ENCODE data around the gene AFF3. TPM values are rescaled to one million over a fixed set of nuclear protein-coding genes. Genes with fewer than 3 reads are reported as not detected.
"Not testable (repeated sequence)": the region's sequence is repeated elsewhere in the genome, so short reads cannot be mapped to it uniquely, and the experiment has no call there.

AFF3 gene
- polyA plus RNA-seq, 1 donor (not counting 4 experiments of a cell fraction or from before 2014, with no cell fraction given): not detected

DNA sequence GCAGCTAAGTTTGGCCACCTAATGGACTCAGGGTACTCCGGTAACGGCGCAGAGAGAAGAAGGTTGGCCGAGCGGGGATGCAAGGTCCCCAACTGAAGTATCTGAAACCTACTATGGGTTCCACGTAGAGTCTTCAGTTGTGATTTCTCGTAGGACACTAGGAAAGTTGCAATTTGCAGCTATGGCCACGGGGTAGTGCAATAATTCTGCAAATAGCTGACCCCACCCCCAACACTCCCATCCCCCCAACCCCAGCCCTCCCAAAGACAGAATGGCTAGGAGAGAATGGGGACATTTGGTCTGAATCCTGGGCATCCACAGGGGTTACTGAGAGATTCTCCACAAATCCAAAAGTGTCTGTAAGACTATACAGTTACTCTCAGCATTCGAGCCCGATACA lies 46.5 kb downstream of the AFF3 start:
- H3K4me1 ChIP-seq (ENCODE audit: control insufficient read depth, extremely low read depth, insufficient read depth, low read length); H3K36me3 ChIP-seq (ENCODE audit: control insufficient read depth in 2 of 2, extremely low read depth in 1 of 2, insufficient read depth in 2 of 2, low read length in 2 of 2); DNase-seq (ENCODE audit: low read depth, low spot score); H3K27ac ChIP-seq (ENCODE audit: control insufficient read depth, insufficient read depth, low read length); H3K9me3 ChIP-seq (ENCODE audit: control insufficient read depth, low read depth, low read length); H3K4me2 ChIP-seq (ENCODE audit: control insufficient read depth, extremely low read depth, insufficient read depth, low read depth, low read length); H3K9ac ChIP-seq (ENCODE audit: control insufficient read depth, extremely low read depth, insufficient read depth, low read length); H4K20me1 ChIP-seq (ENCODE audit: control insufficient read depth, extremely low read depth, insufficient read depth, low read length); FAIRE-seq; dilution Hi-C loops (cut with MboI; ENCODE audit: extremely low pct_ligation_motif_present, low sequenced_read_pairs); H3K79me2 ChIP-seq (ENCODE audit: control insufficient read depth, insufficient read depth, low read length); H3K9me1 ChIP-seq (ENCODE audit: control insufficient read depth, extremely low read depth, insufficient read depth, low read length); H3K4me3 ChIP-seq (ENCODE audit: control insufficient read depth in 2 of 3, extremely low read depth in 1 of 3, insufficient read depth in 2 of 3, low read depth in 1 of 3, low read length in 3 of 3); H2AFZ ChIP-seq (ENCODE audit: control insufficient read depth, low read length); H3K27me3 ChIP-seq (ENCODE audit: control insufficient read depth, extremely low read depth, insufficient read depth, low read length): not testable (repeated sequence)

- dilution Hi-C loops (cut with MboI; ENCODE audit: extremely low pct_ligation_motif_present, low sequenced_read_pairs); H3K79me2 ChIP-seq (ENCODE audit: control insufficient read depth, insufficient read depth, low read length); H3K4me3 ChIP-seq (ENCODE audit: control insufficient read depth in 2 of 3, extremely low read depth in 1 of 3, insufficient read depth in 2 of 3, low read depth in 1 of 3, low read length in 3 of 3); H3K4me1 ChIP-seq (ENCODE audit: control insufficient read depth, extremely low read depth, insufficient read depth, low read length); H3K9me3 ChIP-seq (ENCODE audit: control insufficient read depth, low read depth, low read length); H3K27ac ChIP-seq (ENCODE audit: control insufficient read depth, insufficient read depth, low read length); H3K4me2 ChIP-seq (ENCODE audit: control insufficient read depth, extremely low read depth, insufficient read depth, low read depth, low read length); H3K36me3 ChIP-seq (ENCODE audit: control insufficient read depth in 2 of 2, extremely low read depth in 1 of 2, insufficient read depth in 2 of 2, low read length in 2 of 2); H3K9me1 ChIP-seq (ENCODE audit: control insufficient read depth, extremely low read depth, insufficient read depth, low read length); DNase-seq (ENCODE audit: low read depth, low spot score); FAIRE-seq; H3K27me3 ChIP-seq (ENCODE audit: control insufficient read depth, extremely low read depth, insufficient read depth, low read length); H3K9ac ChIP-seq (ENCODE audit: control insufficient read depth, extremely low read depth, insufficient read depth, low read length); H4K20me1 ChIP-seq (ENCODE audit: control insufficient read depth, extremely low read depth, insufficient read depth, low read length); H2AFZ ChIP-seq (ENCODE audit: control insufficient read depth, low read length): not testable (repeated sequence)
These were observed 50.6 kb downstream of the AFF3 start for GRCh38 chr2:100091807-100092206.

- dilution Hi-C loops (cut with MboI; ENCODE audit: extremely low pct_ligation_motif_present, low sequenced_read_pairs); FAIRE-seq; H3K9me1 ChIP-seq (ENCODE audit: control insufficient read depth, extremely low read depth, insufficient read depth, low read length); H3K4me2 ChIP-seq (ENCODE audit: control insufficient read depth, extremely low read depth, insufficient read depth, low read depth, low read length); H3K36me3 ChIP-seq (ENCODE audit: control insufficient read depth in 2 of 2, extremely low read depth in 1 of 2, insufficient read depth in 2 of 2, low read length in 2 of 2); H3K27ac ChIP-seq (ENCODE audit: control insufficient read depth, insufficient read depth, low read length); H3K4me3 ChIP-seq (ENCODE audit: control insufficient read depth in 2 of 3, extremely low read depth in 1 of 3, insufficient read depth in 2 of 3, low read depth in 1 of 3, low read length in 3 of 3); H2AFZ ChIP-seq (ENCODE audit: control insufficient read depth, low read length); H3K27me3 ChIP-seq (ENCODE audit: control insufficient read depth, extremely low read depth, insufficient read depth, low read length); H3K9ac ChIP-seq (ENCODE audit: control insufficient read depth, extremely low read depth, insufficient read depth, low read length); H3K9me3 ChIP-seq (ENCODE audit: control insufficient read depth, low read depth, low read length); H3K79me2 ChIP-seq (ENCODE audit: control insufficient read depth, insufficient read depth, low read length); DNase-seq (ENCODE audit: low read depth, low spot score); H3K4me1 ChIP-seq (ENCODE audit: control insufficient read depth, extremely low read depth, insufficient read depth, low read length); H4K20me1 ChIP-seq (ENCODE audit: control insufficient read depth, extremely low read depth, insufficient read depth, low read length): not testable (repeated sequence)
These were observed 56.6 kb downstream of the AFF3 start for GRCh38 chr2:100085744-100086143.

DNA sequence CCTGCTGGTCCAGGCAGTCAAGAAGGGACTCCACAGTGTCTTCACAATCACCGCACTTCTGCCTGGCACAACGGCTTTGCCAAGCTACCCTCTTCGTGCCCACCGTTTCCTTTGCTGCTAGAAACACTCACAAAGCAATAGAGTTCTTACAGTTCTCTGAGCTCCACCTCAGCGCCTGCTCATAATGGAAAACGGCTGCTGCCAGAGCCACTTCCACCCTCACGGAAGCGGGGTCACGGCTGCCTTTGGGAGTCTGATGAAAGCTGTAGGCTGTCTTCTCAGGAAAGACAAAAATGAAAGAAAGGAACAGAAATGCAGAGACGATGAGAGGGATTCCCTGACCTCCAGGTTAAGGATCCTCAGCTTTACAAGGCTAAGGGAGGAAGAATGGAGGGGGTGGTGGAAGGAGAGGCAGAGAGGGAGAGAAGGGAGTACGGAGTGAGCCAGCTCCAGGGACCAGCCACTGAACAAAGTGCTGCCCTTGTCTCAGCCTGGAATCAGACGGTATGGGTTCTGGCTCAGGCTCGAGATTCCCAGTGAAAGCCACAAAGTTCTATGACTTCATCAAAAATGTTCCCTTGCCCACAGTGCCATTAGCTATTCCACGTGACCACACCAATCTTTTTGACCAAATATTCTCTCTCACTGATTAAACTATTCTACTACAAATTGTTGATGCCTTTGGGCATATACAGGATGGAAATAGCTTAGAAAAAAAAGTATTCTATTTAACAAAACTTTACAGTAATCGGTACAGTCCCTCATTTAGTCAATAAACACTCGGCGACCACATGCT lies 58.8 kb downstream of the AFF3 start:
- H3K79me2 ChIP-seq (ENCODE audit: control insufficient read depth, insufficient read depth, low read length); H3K4me2 ChIP-seq (ENCODE audit: control insufficient read depth, extremely low read depth, insufficient read depth, low read depth, low read length); H3K27me3 ChIP-seq (ENCODE audit: control insufficient read depth, extremely low read depth, insufficient read depth, low read length); H3K36me3 ChIP-seq (ENCODE audit: control insufficient read depth in 2 of 2, extremely low read depth in 1 of 2, insufficient read depth in 2 of 2, low read length in 2 of 2); DNase-seq (ENCODE audit: low read depth, low spot score); H2AFZ ChIP-seq (ENCODE audit: control insufficient read depth, low read length); H3K9me1 ChIP-seq (ENCODE audit: control insufficient read depth, extremely low read depth, insufficient read depth, low read length); H3K4me3 ChIP-seq (ENCODE audit: control insufficient read depth in 2 of 3, extremely low read depth in 1 of 3, insufficient read depth in 2 of 3, low read depth in 1 of 3, low read length in 3 of 3); H3K4me1 ChIP-seq (ENCODE audit: control insufficient read depth, extremely low read depth, insufficient read depth, low read length); H3K9me3 ChIP-seq (ENCODE audit: control insufficient read depth, low read depth, low read length); H3K9ac ChIP-seq (ENCODE audit: control insufficient read depth, extremely low read depth, insufficient read depth, low read length); FAIRE-seq; H4K20me1 ChIP-seq (ENCODE audit: control insufficient read depth, extremely low read depth, insufficient read depth, low read length); dilution Hi-C loops (cut with MboI; ENCODE audit: extremely low pct_ligation_motif_present, low sequenced_read_pairs); H3K27ac ChIP-seq (ENCODE audit: control insufficient read depth, insufficient read depth, low read length): not testable (repeated sequence)

DNA sequence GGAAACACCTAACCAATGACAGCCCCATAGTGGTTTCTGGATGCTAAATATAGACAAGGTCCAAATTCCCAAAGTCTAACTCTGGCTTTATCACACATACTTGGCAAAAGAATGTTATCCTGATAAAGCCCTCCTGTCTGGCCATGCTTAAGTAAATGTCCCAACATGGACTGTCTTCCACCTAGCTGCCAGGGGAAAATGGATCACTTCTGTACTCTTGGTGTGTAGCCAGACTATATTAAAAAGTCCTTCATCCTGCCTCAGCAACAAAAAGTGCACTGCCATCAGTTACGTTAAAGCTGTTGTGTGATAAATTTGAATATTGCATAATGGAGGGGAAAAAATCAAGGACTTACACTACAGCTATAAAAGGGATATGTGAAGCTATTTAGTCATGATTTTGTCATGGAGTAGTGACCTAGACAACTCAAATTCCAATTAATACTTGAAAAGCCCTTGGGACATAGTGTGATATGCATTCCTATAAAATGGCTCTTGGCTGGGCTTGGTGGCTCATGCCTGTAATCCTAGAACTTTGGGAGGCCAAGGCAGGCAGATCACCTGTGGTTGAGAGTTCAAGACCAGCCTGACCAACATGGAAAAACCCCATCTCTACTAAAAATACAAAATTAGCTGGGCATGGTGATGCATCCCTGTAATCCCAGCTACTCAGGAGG lies 60.0 kb downstream of the AFF3 start:
- H3K79me2 ChIP-seq (ENCODE audit: control insufficient read depth, insufficient read depth, low read length); H3K4me2 ChIP-seq (ENCODE audit: control insufficient read depth, extremely low read depth, insufficient read depth, low read depth, low read length); H4K20me1 ChIP-seq (ENCODE audit: control insufficient read depth, extremely low read depth, insufficient read depth, low read length); H3K4me1 ChIP-seq (ENCODE audit: control insufficient read depth, extremely low read depth, insufficient read depth, low read length); H2AFZ ChIP-seq (ENCODE audit: control insufficient read depth, low read length); dilution Hi-C loops (cut with MboI; ENCODE audit: extremely low pct_ligation_motif_present, low sequenced_read_pairs); H3K27me3 ChIP-seq (ENCODE audit: control insufficient read depth, extremely low read depth, insufficient read depth, low read length); H3K9me1 ChIP-seq (ENCODE audit: control insufficient read depth, extremely low read depth, insufficient read depth, low read length); DNase-seq (ENCODE audit: low read depth, low spot score); H3K27ac ChIP-seq (ENCODE audit: control insufficient read depth, insufficient read depth, low read length); H3K4me3 ChIP-seq (ENCODE audit: control insufficient read depth in 2 of 3, extremely low read depth in 1 of 3, insufficient read depth in 2 of 3, low read depth in 1 of 3, low read length in 3 of 3); H3K9me3 ChIP-seq (ENCODE audit: control insufficient read depth, low read depth, low read length); H3K36me3 ChIP-seq (ENCODE audit: control insufficient read depth in 2 of 2, extremely low read depth in 1 of 2, insufficient read depth in 2 of 2, low read length in 2 of 2); H3K9ac ChIP-seq (ENCODE audit: control insufficient read depth, extremely low read depth, insufficient read depth, low read length); FAIRE-seq: not testable (repeated sequence)

Measured in keratinocyte (primary cell).